H1 (cell line): Measurements from ENCODE around the gene LPP. TPM values are rescaled to one million over a fixed set of nuclear protein-coding genes. Genes with fewer than 3 reads are reported as not detected.

Experiments used
- CTCF ChIA-PET: fragments of 300-600 bp; sonication (Branson Sonifier 250); formaldehyde crosslinking; loops from one replicate; lab custom pipeline; 2021; ENCODE audit not compliant: partially characterized antibody; lab: Charles Lee
- POLR2A ChIA-PET: fragments of 300-600 bp; sonication (Branson Sonifier 250); formaldehyde crosslinking; loops from one replicate; lab custom pipeline; 2021; ENCODE audit warnings: inconsistent platforms; ENCODE audit not compliant: partially characterized antibody; lab: Charles Lee
- DNase-seq, 2 experiments: peaks; one replicate each; pipeline versions ENCODE4 v3.0.0 to v3.0.0-alpha.2; 2010 to 2022; ENCODE audit warnings: low spot score in 2 of 2, low read depth in 1 of 2, mixed read lengths in 1 of 2
- FAIRE-seq: peaks from 2 replicates; lab custom pipeline; 2011; peaks lifted over from hg19 to GRCh38; lab: Jason Lieb, UNC
- H2AFZ ChIP-seq: 2 replicates; pipeline ENCODE4 v1.8.1; 2012; ENCODE audit warnings: low read length, inconsistent platforms
- H2AK5ac ChIP-seq: 2 replicates; pipeline ENCODE4 v1.6.1; 2013; ENCODE audit warnings: low read depth, low read length
- H2BK120ac ChIP-seq: replicated peaks from 2 replicates; pipeline ENCODE3; 2013; ENCODE audit warnings: low read depth, low read length, inconsistent platforms
- H2BK12ac ChIP-seq: 2 replicates; pipeline ENCODE4 v1.6.1; 2013; ENCODE audit warnings: low read depth, low read length
- H2BK15ac ChIP-seq: 2 replicates; pipeline ENCODE4 v1.6.1; 2013; ENCODE audit warnings: low read length
- H2BK20ac ChIP-seq: 2 replicates; pipeline ENCODE4 v1.6.1; 2013; ENCODE audit warnings: low read length
- H2BK5ac ChIP-seq: 2 replicates; pipeline ENCODE4 v1.6.1; 2013; ENCODE audit warnings: low read depth, low read length
- H3K14ac ChIP-seq: 2 replicates; pipeline ENCODE4 v1.6.1; 2013; ENCODE audit warnings: inconsistent platforms; ENCODE audit not compliant: insufficient read length
- H3K18ac ChIP-seq: 2 replicates; pipeline ENCODE4 v1.6.1; 2013; ENCODE audit warnings: low read length; ENCODE audit errors: extremely low read depth
- H3K23ac ChIP-seq: 2 replicates; pipeline ENCODE4 v1.6.1; 2013; ENCODE audit warnings: inconsistent platforms; ENCODE audit not compliant: insufficient read length
- H3K23me2 ChIP-seq: 2 replicates; pipeline ENCODE4 v1.6.1; 2013; ENCODE audit warnings: low read depth, low read length
- H3K27ac ChIP-seq: 2 replicates; pipeline ENCODE4 v1.6.1; 2011; ENCODE audit warnings: low read depth, low read length, inconsistent platforms
- H3K27me3 ChIP-seq, 4 experiments: replicated peaks in 1 of 4; 1 replicate in 1 of 4; 2 replicates in 3 of 4; pipeline versions ENCODE4 v1.6.1 to v1.8.1; 2011 to 2013; ENCODE audit warnings: low read length in 3 of 4, mild to moderate bottlenecking in 3 of 4, inconsistent platforms in 2 of 4, mixed read lengths in 2 of 4, moderate library complexity in 1 of 4; ENCODE audit not compliant: control insufficient read depth in 3 of 4, insufficient read depth in 3 of 4; ENCODE audit errors: extremely low read depth in 1 of 4
- H3K36me3 ChIP-seq, 4 experiments: 2 replicates each; pipeline versions ENCODE4 v1.6.1 to v1.8.1; 2011 to 2013; ENCODE audit warnings: mild to moderate bottlenecking in 4 of 4, low read length in 3 of 4, moderate library complexity in 2 of 4, control low read depth in 1 of 4, inconsistent platforms in 1 of 4; ENCODE audit not compliant: insufficient read depth in 4 of 4, control insufficient read depth in 2 of 4
- H3K4ac ChIP-seq: replicated peaks from 2 replicates; pipeline ENCODE3; 2013; ENCODE audit warnings: low read length, low read depth, mixed read lengths, inconsistent platforms; ENCODE audit not compliant: insufficient read length
- H3K4me1 ChIP-seq, 4 experiments: replicated peaks in 1 of 4; 1 replicate in 1 of 4; 2 replicates in 3 of 4; pipeline versions ENCODE4 v1.6.1 to v1.8.1; 2011 to 2013; ENCODE audit warnings: low read length in 3 of 4, inconsistent platforms in 2 of 4, mixed read lengths in 1 of 4; ENCODE audit not compliant: insufficient read depth in 4 of 4, control insufficient read depth in 3 of 4
- H3K4me2 ChIP-seq, 2 experiments: 2 replicates each; pipeline versions ENCODE4 v1.6.1 to v1.8.1; 2011 to 2013; ENCODE audit warnings: low read depth in 2 of 2, low read length in 2 of 2, control low read depth in 1 of 2, inconsistent platforms in 1 of 2, mild to moderate bottlenecking in 1 of 2; ENCODE audit not compliant: insufficient read depth in 1 of 2
- H3K4me3 ChIP-seq, 4 experiments: fragments of 200-600, 300-600 bp in 1 of 4; sonication (generic), shearing (Covaris generic), sonication (Bioruptor Twin) in 1 of 4; 2 replicates each; pipeline versions ENCODE4 v1.5.1 to v1.8.1; 2011 to 2016; ENCODE audit warnings: low read length in 4 of 4, low read depth in 3 of 4, control low read depth in 2 of 4, inconsistent platforms in 2 of 4, mild to moderate bottlenecking in 2 of 4, mixed read lengths in 1 of 4, moderate library complexity in 1 of 4; ENCODE audit not compliant: insufficient read depth in 2 of 4; ENCODE audit errors: extremely low read depth in 1 of 4
- H3K56ac ChIP-seq: replicated peaks from 2 replicates; pipeline ENCODE3; 2013; ENCODE audit warnings: low read depth, mild to moderate bottlenecking, mixed read lengths, low read length, inconsistent platforms; ENCODE audit not compliant: insufficient read length
- H3K79me1 ChIP-seq: 2 replicates; pipeline ENCODE4 v1.6.1; 2013; ENCODE audit warnings: low read depth, low read length, control low read depth
- H3K79me2 ChIP-seq, 2 experiments: 2 replicates each; pipeline versions ENCODE4 v1.6.1 to v1.8.1; 2012 to 2013; ENCODE audit warnings: low read length in 2 of 2, mild to moderate bottlenecking in 2 of 2, inconsistent platforms in 1 of 2; ENCODE audit not compliant: insufficient read depth in 2 of 2, control insufficient read depth in 1 of 2
- H3K9ac ChIP-seq, 4 experiments: replicated peaks in 1 of 4; 1 replicate in 1 of 4; 2 replicates in 3 of 4; pipeline versions ENCODE4 v1.6.1 to v1.8.1; 2011 to 2013; ENCODE audit warnings: low read depth in 3 of 4, low read length in 3 of 4, control low read depth in 2 of 4, mild to moderate bottlenecking in 2 of 4, moderate library complexity in 2 of 4, inconsistent platforms in 1 of 4; ENCODE audit errors: extremely low read depth in 1 of 4
- H3K9me3 ChIP-seq, 2 experiments: 2 replicates each; pipeline versions ENCODE4 v1.6.1 to v1.8.1; 2012 to 2013; ENCODE audit warnings: mild to moderate bottlenecking in 2 of 2, moderate library complexity in 2 of 2, control low read depth in 1 of 2, inconsistent platforms in 1 of 2, low read depth in 1 of 2, low read length in 1 of 2, mixed read lengths in 1 of 2; ENCODE audit not compliant: insufficient read depth in 2 of 2
- H4K20me1 ChIP-seq, 2 experiments: replicated peaks in 1 of 2; 2 replicates each; pipeline versions ENCODE3 to v1.8.1; 2011 to 2013; ENCODE audit warnings: inconsistent platforms in 2 of 2, low read length in 2 of 2, mild to moderate bottlenecking in 1 of 2; ENCODE audit not compliant: insufficient read depth in 2 of 2, control insufficient read depth in 1 of 2
- H4K5ac ChIP-seq: 2 replicates; pipeline ENCODE4 v1.6.1; 2013; ENCODE audit warnings: low read length, low read depth, mixed read lengths, inconsistent platforms; ENCODE audit not compliant: insufficient read length
- H4K8ac ChIP-seq: 2 replicates; pipeline ENCODE4 v1.8.0; 2013; ENCODE audit warnings: mild to moderate bottlenecking, moderate library complexity, low read length, inconsistent platforms; ENCODE audit not compliant: insufficient read depth; ENCODE audit errors: extremely low read depth
- H4K91ac ChIP-seq: replicated peaks from 2 replicates; pipeline ENCODE3; 2013; ENCODE audit warnings: low read length, mixed read lengths, inconsistent platforms; ENCODE audit not compliant: insufficient read length
- BACH1 ChIP-seq: IDR thresholded peaks from 2 replicates; pipeline ENCODE4 v1.6.1; 2012; ENCODE audit warnings: low read length, improper control_type of control experiment
- CBX5 ChIP-seq: fragments of 300-800, 300-1000 bp; sonication (generic); IDR thresholded peaks from 2 replicates; pipeline ENCODE4 v1.7.1; 2016; ENCODE audit warnings: antibody characterized with exemption, low read length, low read depth
- EP300 ChIP-seq, 2 experiments: IDR thresholded peaks; 1 replicate in 1 of 2; 2 replicates in 1 of 2; pipeline ENCODE4 v1.6.1; 2011 to 2012; ENCODE audit warnings: low read depth in 2 of 2, low read length in 2 of 2, mild to moderate bottlenecking in 2 of 2, borderline replicate concordance in 1 of 2, inconsistent platforms in 1 of 2, moderate library complexity in 1 of 2
- GABPA ChIP-seq: IDR thresholded peaks from 2 replicates; pipeline ENCODE4 v1.6.1; 2011; ENCODE audit warnings: mild to moderate bottlenecking, low read length, moderate library complexity, borderline replicate concordance; ENCODE audit not compliant: insufficient read depth
- JUND ChIP-seq: IDR thresholded peaks from 2 replicates; pipeline ENCODE4 v1.6.1; 2011; ENCODE audit warnings: mild to moderate bottlenecking, improper control_type of control experiment, low read length
- KDM1A ChIP-seq: fragments of 200-600, 300-600 bp; sonication (generic); IDR thresholded peaks from 2 replicates; pipeline ENCODE4 v1.7.1; 2016; ENCODE audit warnings: mild to moderate bottlenecking, low read length, borderline replicate concordance
- KDM4A ChIP-seq: IDR thresholded peaks from one replicate; pipeline ENCODE4 v1.7.1; 2012; ENCODE audit warnings: low read depth, mild to moderate bottlenecking, moderate library complexity, low read length, inconsistent platforms; ENCODE audit not compliant: severe bottlenecking
- MAFK ChIP-seq: IDR thresholded peaks from 2 replicates; pipeline ENCODE4 v1.6.1; 2012; ENCODE audit warnings: low read depth, mild to moderate bottlenecking, improper control_type of control experiment, low read length
- PHF8 ChIP-seq: fragments of 200-600 bp; sonication (generic); conservative IDR thresholded peaks from 2 replicates; pipeline ENCODE4 v1.7.1; 2012; ENCODE audit warnings: low read depth, mild to moderate bottlenecking, inconsistent platforms, low read length, moderate library complexity
- RBBP5 ChIP-seq: IDR thresholded peaks from 2 replicates; pipeline ENCODE4 v1.7.1; 2012; ENCODE audit warnings: low read depth, mild to moderate bottlenecking, inconsistent platforms, low read length, moderate library complexity, borderline replicate concordance
- SIN3A ChIP-seq, 2 experiments: IDR thresholded peaks in 1 of 2; conservative IDR thresholded peaks in 1 of 2; 2 replicates each; pipeline ENCODE4 v1.6.1; 2011 to 2012; ENCODE audit warnings: low read length in 2 of 2, improper control_type of control experiment in 1 of 2, low read depth in 1 of 2, mild to moderate bottlenecking in 1 of 2
- WGBS, 2 experiments: shearing (Covaris generic) in 1 of 2; methylation state at CpG; one replicate each; pipeline versions ENCODE4 v1.1.6 to v1.1.7; 2013 to 2015; ENCODE audit warnings: low lambda C conversion rate in 2 of 2, mixed read lengths in 2 of 2, inconsistent platforms in 1 of 2, low coverage in 1 of 2, missing lambda C conversion rate in 1 of 2; ENCODE audit not compliant: insufficient replicate concordance in 2 of 2, insufficient coverage in 1 of 2, insufficient read length in 1 of 2; ENCODE audit errors: extremely low coverage in 1 of 2, missing lambda C conversion rate in 1 of 2; 5-methylcytosine and 5-hydroxymethylcytosine counted together
- polyA plus RNA-seq, 7 experiments: library from polyadenylated mRNA; depleted of rRNA in 3 of 7; stranded (reverse) in 5 of 7; unstranded in 2 of 7; fragments of >200 nt in 5 of 7; fragments of 200-250 nt in 2 of 7; gene quantifications; 1 replicate in 5 of 7; 2 replicates in 1 of 7; 4 replicates in 1 of 7; pipeline versions ENCODE4 v1.2.1 to v1.2.3, GENCODE V29; 2011 to 2013; ENCODE audit warnings: missing spikeins in 2 of 7, mixed read lengths in 2 of 7
- total RNA-seq: library from RNA; stranded (reverse); fragmentation: NEBNext Ultra II Directional; extraction: Animal tissue kit (Norgen Biotek cat#: 25700); gene quantifications from 2 replicates; pipeline ENCODE4 v1.2.1, GENCODE V29; 2021

LPP gene
- total and polyA plus RNA-seq, 2 of the 8 experiments (the other 6 are each of a cell fraction or from before 2014, with no cell fraction given) = 10.0 to 53.3 TPM

- no peak overlapping the region for H4K91ac ChIP-seq
- no peak overlapping the region for H2BK120ac ChIP-seq
- H3K4ac ChIP-seq = no peak overlapping the region
- no peak overlapping the region for H3K4me3 ChIP-seq
- H3K23me2 ChIP-seq = no peaks in the 10 kb centered on the region
- H4K8ac ChIP-seq = no peak overlapping the region
- H2BK15ac ChIP-seq = no peak overlapping the region
- no peak overlapping the region for H3K56ac ChIP-seq
- H3K27me3 ChIP-seq = no peaks in the 10 kb centered on the region
- no peak overlapping the region for H3K4me2 ChIP-seq
- H3K18ac ChIP-seq = no peak overlapping the region
- H3K27ac ChIP-seq = no peak overlapping the region
- no peak overlapping the region for H2BK5ac ChIP-seq
- H4K5ac ChIP-seq = no peak overlapping the region
- no peak overlapping the region for H2AFZ ChIP-seq
- H3K79me1 ChIP-seq = peaks cover 5% of the 10 kb centered on the region; the same call in 1 of the 2 replicates
- FAIRE-seq = no peak
- TF ChIP-seq GABPA = no peak
- no peak for TF ChIP-seq MAFK
- TF ChIP-seq KDM4A = no peak
- TF ChIP-seq JUND = no peak
- no peak for TF ChIP-seq EP300 (IDR thresholded peaks at IDR 0.05; ENCODE audit: borderline replicate concordance in 1 of 2, low read depth in 2 of 2, low read length in 2 of 2)
- TF ChIP-seq SIN3A (conservative IDR thresholded peaks at IDR 0.05 in 1 of 2, IDR thresholded peaks at IDR 0.05 in 1 of 2; ENCODE audit: low read depth in 1 of 2, low read length in 2 of 2) = no peak
- no peak for TF ChIP-seq PHF8
- TF ChIP-seq KDM1A = no peak
- TF ChIP-seq RBBP5 = no peak
- no peak for TF ChIP-seq BACH1
- no peak for TF ChIP-seq CBX5
- TF ChIP-seq, all 59 proteins: peak for 0
- no peak overlapping the region for H2BK12ac ChIP-seq
- H3K9me3 ChIP-seq = no peaks in the 10 kb centered on the region
- H3K4me1 ChIP-seq = peaks cover 0 to 22% (median 20%) of the 10 kb centered on the region in 4 experiments; a peak in 6 of 7 replicates
- 80% methylated on average over 2 of the region's 2 CpGs; no CpG with 5 or more reads in 1 of the 2 experiments for WGBS, 2 experiments
- POLR2A ChIA-PET = no interaction called here
- DNase-seq = no peak
- H4K20me1 ChIP-seq = no peaks in the 10 kb centered on the region
- no peak overlapping the region for H3K9ac ChIP-seq
- no peak overlapping the region for H3K23ac ChIP-seq
- CTCF ChIA-PET = interaction anchor here (1.0 to 2.9 kb wide), 4 partner anchors 8 to 50 kb away, joined by 3 to 9 read pairs (median 4); no protein-coding TSS in a partner anchor
- H2BK20ac ChIP-seq = no peak overlapping the region
- H3K14ac ChIP-seq = no peak overlapping the region
- H2AK5ac ChIP-seq = no peak overlapping the region
- H3K79me2 ChIP-seq = no peaks in the 10 kb centered on the region
- H3K36me3 ChIP-seq = no peaks in the 10 kb centered on the region
Observed at GRCh38 chr3:188299708-188300107, 145.8 kb downstream of the LPP start.
